PC-9 (cell line): ENCODE data around the gene KIAA0586. TPM values are rescaled to one million over a fixed set of nuclear protein-coding genes. Genes with fewer than 3 reads are reported as not detected.

Experiments used
- Bru-seq: library from RNA; stranded (reverse); fragments of 400-500 nt; gene quantifications from one replicate; lab custom pipeline; 2021; lab: Mats Ljungman, UMichigan
- BruChase-seq, 2 experiments: library from RNA; stranded (reverse); fragments of 400-500 nt; gene quantifications; one replicate each; lab custom pipeline; 2021; lab: Mats Ljungman, UMichigan
- BruUV-seq: library from RNA; stranded (reverse); fragments of 400-500 nt; replicated peaks from 2 replicates; lab custom pipeline; 2021; lab: Mats Ljungman, UMichigan
- CTCF ChIA-PET: fragments of 300-600 bp; sonication (Branson Sonifier 250); formaldehyde crosslinking; loops from one replicate; lab custom pipeline; 2022; ENCODE audit warnings: antibody characterized with exemption; lab: Charles Lee
- POLR2A ChIA-PET: fragments of 300-600 bp; sonication (Branson Sonifier 250); formaldehyde crosslinking; loops from one replicate; lab custom pipeline; 2022; ENCODE audit warnings: antibody characterized with exemption; ENCODE audit not compliant: unreplicated experiment; lab: Charles Lee
- DNase-seq, 2 experiments: peaks; one replicate each; pipeline versions ENCODE4 v3.0.0 to v3.0.0-alpha.2; 2015 to 2022; ENCODE audit warnings: mixed read lengths in 1 of 2
- H2AFZ ChIP-seq: fragments of 200-600 bp; sonication (generic); 2 replicates; pipeline ENCODE4 v1.8.1; 2017; ENCODE audit warnings: antibody characterized with exemption
- H3F3A ChIP-seq: fragments of 200-600 bp; sonication (generic); 2 replicates; pipeline ENCODE4 v1.8.1; 2017; ENCODE audit warnings: antibody characterized with exemption, mild to moderate bottlenecking, low read depth; ENCODE audit not compliant: insufficient read depth
- H3K27ac ChIP-seq: fragments of 200-600 bp; sonication (generic); 2 replicates; pipeline ENCODE4 v1.6.1; 2016; ENCODE audit warnings: mixed run types
- H3K27me3 ChIP-seq: fragments of 200-600 bp; sonication (generic); 2 replicates; pipeline ENCODE4 v1.6.1; 2016; ENCODE audit warnings: low read depth, mixed run types; ENCODE audit not compliant: insufficient read depth
- H3K36me3 ChIP-seq: fragments of 200-600 bp; sonication (generic); 2 replicates; pipeline ENCODE4 v1.6.1; 2016; ENCODE audit warnings: low read depth, mixed run types
- H3K4me1 ChIP-seq: fragments of 200-600 bp; sonication (generic); replicated peaks from 2 replicates; pipeline ENCODE4 v1.6.1; 2016; ENCODE audit warnings: mixed run types; ENCODE audit not compliant: insufficient read depth
- H3K4me2 ChIP-seq: fragments of 200-600 bp; sonication (generic); 2 replicates; pipeline ENCODE4 v1.6.1; 2017; ENCODE audit warnings: mixed run types
- H3K4me3 ChIP-seq: fragments of 200-600 bp; sonication (generic); 2 replicates; pipeline ENCODE4 v1.6.1; 2016; ENCODE audit warnings: mixed run types
- H3K79me2 ChIP-seq: fragments of 200-600 bp; sonication (generic); 2 replicates; pipeline ENCODE4 v1.6.1; 2017; ENCODE audit warnings: low read depth, mixed run types
- H3K9me2 ChIP-seq: fragments of 200-600 bp; sonication (generic); 2 replicates; pipeline ENCODE4 v1.8.1; 2017; ENCODE audit warnings: mild to moderate bottlenecking; ENCODE audit not compliant: insufficient read depth
- H3K9me3 ChIP-seq: fragments of 200-600 bp; sonication (generic); 2 replicates; pipeline ENCODE4 v1.8.1; 2016; ENCODE audit warnings: low read depth; ENCODE audit not compliant: insufficient read depth
- H4K20me1 ChIP-seq: fragments of 200-600 bp; sonication (generic); 2 replicates; pipeline ENCODE4 v1.8.1; 2017; ENCODE audit not compliant: insufficient read depth
- EZH2 ChIP-seq: fragments of 200-600 bp; sonication (generic); IDR thresholded peaks from 2 replicates; pipeline ENCODE4 v1.8.0; 2017; ENCODE audit warnings: antibody characterized with exemption, low read depth
- intact Hi-C: fragments of 100-400 bp; cut with micrococcal nuclease; formaldehyde crosslinking; loops from one replicate; pipeline ENCODE4 v1.10.0; 2022; ENCODE audit not compliant: unreplicated experiment
- long read RNA-seq: library from polyadenylated mRNA; stranded (forward); transcript quantifications from one replicate; pipeline ENCODE4 v2.0.0, GENCODE V29; 2022
- total RNA-seq: library from RNA; stranded (reverse); gene quantifications from 2 replicates; pipeline ENCODE4 v1.2.3, GENCODE V29; 2021
- TF ChIP-seq, protein P1 (sequence below): fragments of 200-600 bp; sonication (generic); conservative IDR thresholded peaks from 2 replicates; pipeline ENCODE4 v1.6.1; 2017; ENCODE audit warnings: mixed run types, antibody characterized with exemption, mild to moderate bottlenecking, moderate library complexity

Gene KIAA0586
- total RNA-seq (13.2 and 20.4 TPM in 2 replicates), Bru-seq, nascent RNA (percentile 68 among the genes with signal in this experiment), BruChase-seq, experiment 1, labeled RNA remaining after a 2-hour chase (percentile 56 among the genes with signal in this experiment), BruChase-seq, experiment 2, labeled RNA remaining after a 6-hour chase (percentile 56 among the genes with signal in this experiment)
- long read RNA-seq, partial matches to known transcripts: 3 of 7 reads
- long read RNA-seq, other reads (novel, unspliced or antisense): 4 of 7 reads

- peaks cover 11% of the 10 kb centered on the region; the same call in 1 of the 2 replicates for H3K36me3 ChIP-seq
- CTCF ChIA-PET: no interaction called here
These were observed at the start of gene KIAA0586, which contains the start of gene TIMM9 for GRCh38 chr14:58427281-58428117. Gene KIAA0586 (plus strand): TSS chr14:58427719. CDS start chr14:58428265, 546 bp downstream. Gene TIMM9 (minus strand): TSS chr14:58427531. CDS start chr14:58411945, 15,586 bp downstream.

GRCh38 chr14:58390830-58391229 lies 36.7 kb upstream of the KIAA0586 start:
- ChIA-PET POLR2A (no interaction called here), CTCF (no interaction called here)
- Histone ChIP-seq H3K79me2 (no peaks in the 10 kb centered on the region), H3F3A (no peaks in the 10 kb centered on the region; the same call in 1 of the 2 replicates), H3K9me3 (no peaks in the 10 kb centered on the region), H3K4me2 (no peak overlapping the region), H4K20me1 (no peaks in the 10 kb centered on the region), H3K27ac (no peak overlapping the region), H2AFZ (no peak overlapping the region), H3K36me3 (no peaks in the 10 kb centered on the region), H3K4me1 (no peaks in the 10 kb centered on the region), H3K4me3 (no peak overlapping the region), H3K9me2 (no peaks in the 10 kb centered on the region), H3K27me3 (no peaks in the 10 kb centered on the region)
- TF ChIP-seq EZH2: no peak
- TF ChIP-seq, protein P1, sequence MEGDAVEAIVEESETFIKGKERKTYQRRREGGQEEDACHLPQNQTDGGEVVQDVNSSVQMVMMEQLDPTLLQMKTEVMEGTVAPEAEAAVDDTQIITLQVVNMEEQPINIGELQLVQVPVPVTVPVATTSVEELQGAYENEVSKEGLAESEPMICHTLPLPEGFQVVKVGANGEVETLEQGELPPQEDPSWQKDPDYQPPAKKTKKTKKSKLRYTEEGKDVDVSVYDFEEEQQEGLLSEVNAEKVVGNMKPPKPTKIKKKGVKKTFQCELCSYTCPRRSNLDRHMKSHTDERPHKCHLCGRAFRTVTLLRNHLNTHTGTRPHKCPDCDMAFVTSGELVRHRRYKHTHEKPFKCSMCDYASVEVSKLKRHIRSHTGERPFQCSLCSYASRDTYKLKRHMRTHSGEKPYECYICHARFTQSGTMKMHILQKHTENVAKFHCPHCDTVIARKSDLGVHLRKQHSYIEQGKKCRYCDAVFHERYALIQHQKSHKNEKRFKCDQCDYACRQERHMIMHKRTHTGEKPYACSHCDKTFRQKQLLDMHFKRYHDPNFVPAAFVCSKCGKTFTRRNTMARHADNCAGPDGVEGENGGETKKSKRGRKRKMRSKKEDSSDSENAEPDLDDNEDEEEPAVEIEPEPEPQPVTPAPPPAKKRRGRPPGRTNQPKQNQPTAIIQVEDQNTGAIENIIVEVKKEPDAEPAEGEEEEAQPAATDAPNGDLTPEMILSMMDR: no peak
- BruUV-seq: no TSS peak
- intact Hi-C loops: no loop called here
- no peak for DNase-seq

More at GRCh38 chr14:58427281-58428117, at the start of gene KIAA0586, which contains the start of gene TIMM9:
- Histone ChIP-seq H3K4me3 (peak within 1 kb of the TSS; percentile 90), H3K4me1 (peaks cover 22% of the 10 kb centered on the region), H3K79me2 (peaks cover 50% of the 10 kb centered on the region), H3K4me2 (peak within 1 kb of the TSS; percentile 90), H3K27ac (peak within 1 kb of the TSS; percentile 80), H4K20me1 (no peaks in the 10 kb centered on the region), H3F3A (peaks cover 23% of the 10 kb centered on the region; the same call in 1 of the 2 replicates), H3K9me2 (no peaks in the 10 kb centered on the region), H3K9me3 (no peaks in the 10 kb centered on the region), H3K27me3 (no peaks in the 10 kb centered on the region), H2AFZ (peak within 1 kb of the TSS; percentile 97)
- POLR2A ChIA-PET: no interaction called here
- DNase-seq: peak; percentile 91 to 92
- intact Hi-C loops: loop anchor here (1.0 kb wide), 1 partner anchor 130 kb away; no protein-coding TSS in a partner anchor
- TF ChIP-seq EZH2: no peak
- TF ChIP-seq, protein P1: no peak
- BruUV-seq: no TSS peak

GRCh38 chr14:58395562-58395811 lies 32.0 kb upstream of the KIAA0586 start:
- DNase-seq: no peak
- H3K9me3 ChIP-seq: no peaks in the 10 kb centered on the region
- no peaks in the 10 kb centered on the region for H4K20me1 ChIP-seq
- no TSS peak for BruUV-seq
- ChIA-PET POLR2A (no interaction called here), CTCF (no interaction called here)
- no peaks in the 10 kb centered on the region for H3K79me2 ChIP-seq
- H3K4me1 ChIP-seq: no peaks in the 10 kb centered on the region
- H2AFZ ChIP-seq: peak overlapping the region; percentile 90
- H3K36me3 ChIP-seq: no peaks in the 10 kb centered on the region
- peak overlapping the region; percentile 80 for H3K4me2 ChIP-seq
- no peaks in the 10 kb centered on the region for H3K27me3 ChIP-seq
- intact Hi-C loops: no loop called here
- peaks cover 4% of the 10 kb centered on the region; the same call in 1 of the 2 replicates for H3F3A ChIP-seq
- H3K27ac ChIP-seq: no peak overlapping the region
- no peaks in the 10 kb centered on the region for H3K9me2 ChIP-seq
- peak overlapping the region; percentile 65; the same call in 1 of the 2 replicates for H3K4me3 ChIP-seq
- no peak for TF ChIP-seq EZH2
- TF ChIP-seq, protein P1: no peak; the same call in 1 of the 2 replicates
